PC-3 (cell line): Measurements from ENCODE around the gene PAQR9.

Source experiments
- CTCF ChIP-seq: fragments of 300-600 bp; sonication (generic); conservative IDR thresholded peaks from 2 replicates; pipeline ENCODE4 v1.5.1; 2017; ENCODE audit warnings: antibody characterized with exemption, low read depth, mild to moderate bottlenecking, low read length
- EZH2 ChIP-seq: fragments of 300-600 bp; sonication (generic); IDR thresholded peaks from one replicate; pipeline ENCODE4 v1.6.1; 2017; ENCODE audit warnings: antibody characterized with exemption, mild to moderate bottlenecking, low read length; ENCODE audit not compliant: unreplicated experiment
- EZH2phosphoT487 ChIP-seq: fragments of 300-600 bp; sonication (generic); IDR thresholded peaks from 2 replicates; pipeline ENCODE4 v1.6.1; 2018; ENCODE audit warnings: mild to moderate bottlenecking, antibody characterized with exemption, low read length, borderline replicate concordance

- TF ChIP-seq CTCF (no peak), EZH2 (no peak), EZH2phosphoT487 (no peak)
These were observed 16.1 kb downstream of the PAQR9 start for GRCh38 chr3:142947352-142947751.
